Ishikawa (cell line): ENCODE results near the gene RAVER2.

Source experiments
- CEBPB ChIP-seq: IDR thresholded peaks from 2 replicates; pipeline ENCODE4 v1.6.1; 2012
- CREB1 ChIP-seq: IDR thresholded peaks from 2 replicates; pipeline ENCODE4 v1.6.1; 2012; ENCODE audit warnings: low read depth
- EGR1 ChIP-seq: IDR thresholded peaks from 2 replicates; pipeline ENCODE4 v1.6.1; 2012
- EP300 ChIP-seq: IDR thresholded peaks from 2 replicates; pipeline ENCODE4 v1.6.1; 2012; ENCODE audit warnings: borderline replicate concordance
- FOXM1 ChIP-seq: IDR thresholded peaks from 2 replicates; pipeline ENCODE4 v1.6.1; 2012; ENCODE audit warnings: low read depth, borderline replicate concordance
- MAX ChIP-seq: IDR thresholded peaks from 2 replicates; pipeline ENCODE4 v1.6.1; 2012
- NFIC ChIP-seq: IDR thresholded peaks from 2 replicates; pipeline ENCODE4 v1.6.1; 2012
- RAD21 ChIP-seq: IDR thresholded peaks from 2 replicates; pipeline ENCODE4 v1.6.1; 2012; ENCODE audit warnings: low read depth
- REST ChIP-seq: IDR thresholded peaks from 2 replicates; pipeline ENCODE4 v1.6.1; 2012; ENCODE audit warnings: low read depth, mild to moderate bottlenecking
- TAF1 ChIP-seq: IDR thresholded peaks from 2 replicates; pipeline ENCODE4 v1.6.1; 2012; ENCODE audit warnings: low read depth, mild to moderate bottlenecking
- TCF12 ChIP-seq: IDR thresholded peaks from 2 replicates; pipeline ENCODE4 v1.6.1; 2012; ENCODE audit warnings: low read depth
- TEAD4 ChIP-seq: IDR thresholded peaks from 2 replicates; pipeline ENCODE4 v1.6.1; 2012
- USF1 ChIP-seq: IDR thresholded peaks from 2 replicates; pipeline ENCODE4 v1.6.1; 2012
- YY1 ChIP-seq: IDR thresholded peaks from 2 replicates; pipeline ENCODE4 v1.6.1; 2012; ENCODE audit warnings: low read depth
- ZBTB7A ChIP-seq: IDR thresholded peaks from 2 replicates; pipeline ENCODE4 v1.6.1; 2012; ENCODE audit warnings: low read depth

RAVER2 gene

GRCh38 chr1:64850846-64851245 lies 106.0 kb downstream of the RAVER2 start:
- no peak for TF ChIP-seq CEBPB
- no peak for TF ChIP-seq ZBTB7A
- TF ChIP-seq CREB1, result no peak
- no peak for TF ChIP-seq TAF1
- no peak for TF ChIP-seq YY1
- no peak for TF ChIP-seq FOXM1
- TF ChIP-seq RAD21, result no peak
- no peak for TF ChIP-seq TCF12
- TF ChIP-seq EP300, result no peak
- no peak for TF ChIP-seq USF1
- TF ChIP-seq TEAD4, result no peak
- TF ChIP-seq EGR1, result no peak
- TF ChIP-seq MAX, result no peak
- TF ChIP-seq NFIC, result no peak
- TF ChIP-seq REST, result no peak

GRCh38 chr1:64851664-64852063 lies 106.8 kb downstream of the RAVER2 start:
- no peak for TF ChIP-seq YY1
- TF ChIP-seq NFIC, result no peak
- TF ChIP-seq USF1, result no peak
- no peak for TF ChIP-seq CREB1
- TF ChIP-seq RAD21, result no peak
- no peak for TF ChIP-seq MAX
- TF ChIP-seq ZBTB7A, result no peak
- TF ChIP-seq REST, result no peak
- no peak for TF ChIP-seq CEBPB
- TF ChIP-seq FOXM1, result no peak
- no peak for TF ChIP-seq EGR1
- TF ChIP-seq EP300, result no peak
- TF ChIP-seq TCF12, result no peak
- TF ChIP-seq TAF1, result no peak
- TF ChIP-seq TEAD4, result no peak

- no peak for TF ChIP-seq YY1
- TF ChIP-seq TAF1, result no peak
- TF ChIP-seq CREB1, result no peak
- TF ChIP-seq RAD21, result no peak
- no peak for TF ChIP-seq CEBPB
- no peak for TF ChIP-seq REST
- no peak for TF ChIP-seq TEAD4
- TF ChIP-seq MAX, result no peak
- no peak for TF ChIP-seq EGR1
- TF ChIP-seq USF1, result no peak
Measured at GRCh38 chr1:64854674-64855073, 109.8 kb downstream of the RAVER2 start.

- TF ChIP-seq YY1 (no peak), TEAD4 (no peak), FOXM1 (no peak), CEBPB (no peak), CREB1 (no peak), TCF12 (no peak), NFIC (no peak), USF1 (no peak), EP300 (no peak), TAF1 (no peak), EGR1 (no peak), ZBTB7A (no peak), RAD21 (no peak)
Measured at GRCh38 chr1:64855557-64855956, 110.7 kb downstream of the RAVER2 start.
